HK-2 (cell line): ENCODE results near the gene BAAT.

Experiments used
- DNase-seq: peaks from one replicate; pipeline ENCODE4 v3.0.0-alpha.2; 2018; ENCODE audit not compliant: unreplicated experiment

Gene BAAT

DNA sequence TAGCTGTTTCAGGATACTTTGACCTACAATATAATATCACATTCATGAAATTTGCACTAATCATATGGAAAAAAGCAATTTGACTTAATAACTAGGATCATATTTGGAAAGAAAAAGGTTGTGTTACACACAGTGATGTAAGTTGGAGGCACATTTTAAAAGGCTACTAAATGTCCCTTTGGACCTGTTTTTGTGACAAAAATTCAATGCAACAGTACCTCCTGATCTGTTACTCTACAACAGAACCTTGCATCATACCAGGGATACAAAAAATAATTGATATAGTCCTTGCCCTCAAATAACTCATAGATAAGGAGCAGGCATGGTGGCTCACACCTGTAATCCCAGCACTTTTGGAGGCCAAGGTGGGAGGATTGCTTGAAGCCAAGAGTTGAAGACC lies 67.1 kb downstream of the BAAT start:
- DNase-seq = no peak

DNA sequence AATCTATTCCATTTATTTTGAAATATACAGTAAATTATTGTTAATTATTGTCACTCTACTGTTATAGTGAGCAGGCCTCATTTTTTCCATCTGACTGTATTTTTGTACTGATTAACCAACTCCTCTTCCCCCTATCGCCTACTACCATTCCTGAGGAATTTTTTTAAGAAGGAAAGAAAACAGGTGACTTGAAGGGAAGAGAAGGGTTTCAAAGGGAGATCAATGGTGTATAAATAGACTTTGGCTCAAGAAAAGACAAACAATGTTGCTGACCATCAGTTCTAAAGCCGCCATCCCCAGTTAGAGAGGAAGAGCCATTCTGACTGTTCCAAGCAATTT lies 69.7 kb downstream of the BAAT start:
- DNase-seq = no peak

DNA sequence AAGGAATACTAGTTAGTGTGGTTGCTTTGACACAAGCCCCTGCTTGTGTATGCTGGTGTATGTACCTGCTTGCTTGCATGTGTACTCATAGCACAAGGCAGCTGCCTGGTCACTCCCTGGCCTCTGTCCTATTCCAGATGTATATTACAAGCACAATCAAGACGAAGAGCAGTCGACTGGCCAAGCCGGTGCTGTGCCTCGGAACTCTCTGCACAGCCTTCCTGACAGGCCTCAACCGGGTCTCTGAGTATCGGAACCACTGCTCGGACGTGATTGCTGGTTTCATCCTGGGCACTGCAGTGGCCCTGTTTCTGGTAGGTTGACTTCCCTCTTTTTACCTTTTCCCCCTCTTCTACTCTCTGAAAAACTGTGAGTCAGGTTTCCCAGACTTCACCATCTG lies 72.1 kb downstream of the BAAT start:
- DNase-seq = no peak

DNA sequence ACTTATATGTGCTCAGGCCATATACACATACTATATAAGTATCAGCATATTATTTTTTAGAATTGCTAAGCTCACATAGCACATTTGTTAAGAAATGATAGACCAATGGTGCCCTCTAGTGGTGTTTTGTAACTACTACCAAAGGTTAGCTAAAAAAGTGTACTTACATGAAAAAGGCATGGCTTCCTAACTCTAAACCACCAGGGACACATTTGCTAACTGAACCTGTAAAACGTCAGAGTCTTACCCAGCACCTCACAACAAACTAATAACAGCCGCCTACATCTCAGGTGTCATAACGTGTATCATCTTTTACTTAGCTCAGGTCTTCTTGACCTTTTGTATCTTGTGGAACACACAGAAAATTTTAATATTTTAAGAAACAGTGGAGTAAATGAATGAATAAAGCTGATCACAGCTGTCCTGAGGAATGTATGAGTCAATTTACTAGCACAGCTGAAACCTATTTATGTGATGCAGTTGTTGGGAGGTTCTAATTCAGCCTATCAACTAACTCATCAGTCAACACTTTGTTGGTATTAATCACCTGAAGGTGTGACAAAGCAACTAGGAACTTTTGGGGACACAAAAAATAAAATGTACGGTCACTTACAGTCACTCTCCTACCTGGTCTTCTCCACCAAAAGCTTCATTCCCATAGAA lies 72.9 kb downstream of the BAAT start:
- peak; percentile 2 for DNase-seq

DNA sequence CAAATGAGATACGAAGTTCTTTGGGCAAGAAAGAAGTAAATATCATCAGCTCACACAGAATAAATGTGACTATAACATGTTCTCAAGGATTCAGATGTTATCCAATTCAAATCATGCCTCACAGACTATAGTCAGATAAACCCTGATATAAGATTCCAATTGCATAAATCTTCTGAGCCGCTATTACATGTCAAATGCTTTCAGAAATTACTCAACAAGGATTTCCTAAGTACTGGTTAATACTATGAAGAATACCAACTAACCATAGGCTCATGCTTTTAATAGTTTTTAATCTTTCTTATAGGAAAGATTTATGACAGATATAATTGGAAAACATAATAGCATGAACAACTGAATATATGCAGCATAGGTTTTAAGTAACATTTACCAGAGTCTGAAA lies 73.6 kb downstream of the BAAT start:
- DNase-seq = no peak
